Fibroblast of gingiva (primary cell): Measurements from ENCODE around the gene TBRG4.

ENCODE experiments used
- DNase-seq: peaks from one replicate; pipeline ENCODE4 v3.0.0-alpha.2; 2011; ENCODE audit warnings: low read depth

The TBRG4 gene

GRCh38 chr7:45053941-45054340 is 57.6 kb downstream of the TBRG4 start:
- no peak for DNase-seq

- DNase-seq = no peak
These were observed 58.1 kb downstream of the TBRG4 start for GRCh38 chr7:45053401-45053800.

- no peak for DNase-seq
These were observed 59.5 kb downstream of the TBRG4 start for GRCh38 chr7:45052011-45052410.

- no peak for DNase-seq
These were observed 61.3 kb downstream of the TBRG4 start for GRCh38 chr7:45050198-45050597.
